B cell (primary cell): Measurements from ENCODE around the gene HOXB3. TPM values are rescaled to one million over a fixed set of nuclear protein-coding genes. Genes with fewer than 3 reads are reported as not detected.

Experiments
- ATAC-seq: fragments of 200-7000 bp; cut with Tn5 transposase; one replicate; pipeline ENCODE4 v1.10.0; 2021; ENCODE audit warnings: low read depth, mild to moderate bottlenecking, moderate number of reproducible peaks, moderate library complexity
- CTCF ChIA-PET: fragments of 350-600 bp; sonication (Branson Sonifier 250); formaldehyde crosslinking; loops from one replicate; lab custom pipeline; 2021; ENCODE audit warnings: antibody characterized with exemption, inconsistent platforms; lab: Charles Lee
- POLR2A ChIA-PET: fragments of 350-600 bp; sonication (Branson Sonifier 250); formaldehyde crosslinking; loops from one replicate; lab custom pipeline; 2021; ENCODE audit warnings: antibody characterized with exemption; lab: Charles Lee
- DNase-seq: peaks from one replicate; pipeline ENCODE4 v3.0.0; 2013
- H2AFZ ChIP-seq: 2 replicates; pipeline ENCODE4 v1.6.1; 2012; ENCODE audit warnings: mild to moderate bottlenecking, low read depth, low read length; ENCODE audit not compliant: insufficient read depth, poor library complexity, severe bottlenecking
- H3K27ac ChIP-seq, 2 donors: 1 replicate in 1 of 2; 2 replicates in 1 of 2; pipeline ENCODE4 v1.5.1; 2012 to 2013; ENCODE audit warnings: low read length in 2 of 2, mild to moderate bottlenecking in 2 of 2, moderate library complexity in 1 of 2
- H3K27me3 ChIP-seq, 4 experiments: fragments of 200-600 bp in 1 of 4; sonication (generic) in 1 of 4; replicated peaks in 1 of 4; 1 replicate in 2 of 4; 2 replicates in 2 of 4; pipeline versions ENCODE4 v1.6.1 to v1.7.0; 2013 to 2016; ENCODE audit warnings: low read length in 3 of 4, mild to moderate bottlenecking in 2 of 4, mixed read lengths in 1 of 4, moderate library complexity in 1 of 4; ENCODE audit not compliant: insufficient read depth in 4 of 4, control insufficient read depth in 3 of 4; ENCODE audit errors: control extremely low read depth in 1 of 4
- H3K36me3 ChIP-seq, 2 experiments: replicated peaks in 1 of 2; 1 replicate in 1 of 2; 2 replicates in 1 of 2; pipeline versions ENCODE4 v1.6.1 to v1.7.1; 2013; ENCODE audit warnings: low read length in 1 of 2; ENCODE audit not compliant: insufficient read depth in 2 of 2, control insufficient read depth in 1 of 2; ENCODE audit errors: control extremely low read depth in 1 of 2, extremely low read depth in 1 of 2
- H3K4me1 ChIP-seq, 2 donors: fragments of 200-600 bp in 1 of 2; sonication (generic) in 1 of 2; 1 replicate in 1 of 2; 2 replicates in 1 of 2; pipeline versions ENCODE4 v1.5.1 to v1.6.1; 2013 to 2017; ENCODE audit warnings: low read length in 2 of 2; ENCODE audit not compliant: control insufficient read depth in 2 of 2, insufficient read depth in 2 of 2
- H3K4me2 ChIP-seq: replicated peaks from 2 replicates; pipeline ENCODE3; 2012; ENCODE audit warnings: mild to moderate bottlenecking, low read depth, low read length; ENCODE audit not compliant: poor library complexity, severe bottlenecking
- H3K4me3 ChIP-seq, 5 experiments: fragments of 200-600 bp in 1 of 5; sonication (generic) in 1 of 5; 1 replicate in 3 of 5; 2 replicates in 2 of 5; pipeline versions ENCODE4 v1.5.1 to v1.7.0; 2011 to 2016; ENCODE audit warnings: low read length in 4 of 5, mild to moderate bottlenecking in 4 of 5, low read depth in 2 of 5, control low read depth in 1 of 5, moderate library complexity in 1 of 5; ENCODE audit not compliant: insufficient read depth in 1 of 5; ENCODE audit errors: control extremely low read depth in 1 of 5, extremely low read depth in 1 of 5
- H3K79me2 ChIP-seq: fragments of 200-600 bp; sonication (generic); one replicate; pipeline ENCODE4 v1.6.0; 2016; ENCODE audit warnings: low read length; ENCODE audit not compliant: control insufficient read depth, insufficient read depth
- H3K9ac ChIP-seq: fragments of 200-600 bp; sonication (generic); 2 replicates; pipeline ENCODE4 v1.6.1; 2017; ENCODE audit warnings: mild to moderate bottlenecking, low read length, moderate library complexity
- H3K9me3 ChIP-seq, 3 donors: one replicate each; pipeline versions ENCODE4 v1.6.1 to v1.7.1; 2013; ENCODE audit warnings: low read length in 2 of 3; ENCODE audit not compliant: control insufficient read depth in 2 of 3, insufficient read depth in 1 of 3; ENCODE audit errors: control extremely low read depth in 1 of 3
- H4K20me1 ChIP-seq: 2 replicates; pipeline ENCODE4 v1.6.0; 2012; ENCODE audit warnings: mild to moderate bottlenecking, low read length; ENCODE audit not compliant: insufficient read depth, control insufficient read depth, poor library complexity, severe bottlenecking
- H3K27ac Mint-ChIP-seq: one replicate; pipeline ENCODE4 v1.8.0; 2021; ENCODE audit warnings: mixed read lengths
- H3K27me3 Mint-ChIP-seq: one replicate; pipeline ENCODE4 v1.8.0; 2021; ENCODE audit warnings: mixed read lengths
- H3K4me1 Mint-ChIP-seq: one replicate; pipeline ENCODE4 v1.8.0; 2021; ENCODE audit warnings: mixed read lengths
- H3K4me3 Mint-ChIP-seq: one replicate; pipeline ENCODE4 v1.8.0; 2021; ENCODE audit warnings: mixed read lengths
- H3K9me3 Mint-ChIP-seq: one replicate; pipeline ENCODE4 v1.8.0; 2022; ENCODE audit warnings: mixed read lengths; ENCODE audit not compliant: insufficient read depth
- EZH2 ChIP-seq: IDR thresholded peaks from 2 replicates; pipeline ENCODE4 v1.6.1; 2012; ENCODE audit warnings: borderline replicate concordance, low read depth, mild to moderate bottlenecking, moderate library complexity, low read length; ENCODE audit not compliant: insufficient read depth, poor library complexity, severe bottlenecking
- WGBS: methylation state at CpG from one replicate; pipeline ENCODE4 v1.1.5; 2013; ENCODE audit warnings: missing lambda C conversion rate; ENCODE audit not compliant: insufficient coverage; 5-methylcytosine and 5-hydroxymethylcytosine counted together
- intact Hi-C: fragments of 100-400 bp; cut with micrococcal nuclease; formaldehyde crosslinking; loops from one replicate; pipeline ENCODE4 v1.10.0; 2022
- polyA plus RNA-seq: library from polyadenylated mRNA; depleted of rRNA; stranded (reverse); fragments of >200 nt; gene quantifications from 2 replicates; pipeline ENCODE4 v1.2.3, GENCODE V29; 2012
- total RNA-seq, 2 donors: library from RNA; stranded (reverse); fragments of 120-200 nt in 1 of 2; gene quantifications; 1 replicate in 1 of 2; 2 replicates in 1 of 2; pipeline versions ENCODE4 v1.2.3 to v1.2.4, GENCODE V29; 2013 to 2022
- TF ChIP-seq, protein P1 (sequence below): fragments of 200-600 bp; IDR thresholded peaks from one replicate; pipeline ENCODE4 v1.8.0; 2022; ENCODE audit warnings: antibody characterized with exemption, mild to moderate bottlenecking

HOXB3 gene
- total and polyA plus RNA-seq, 2 donors (not counting 1 experiment from before 2014, with no cell fraction given), result 3.0 to 4.0 TPM

DNA sequence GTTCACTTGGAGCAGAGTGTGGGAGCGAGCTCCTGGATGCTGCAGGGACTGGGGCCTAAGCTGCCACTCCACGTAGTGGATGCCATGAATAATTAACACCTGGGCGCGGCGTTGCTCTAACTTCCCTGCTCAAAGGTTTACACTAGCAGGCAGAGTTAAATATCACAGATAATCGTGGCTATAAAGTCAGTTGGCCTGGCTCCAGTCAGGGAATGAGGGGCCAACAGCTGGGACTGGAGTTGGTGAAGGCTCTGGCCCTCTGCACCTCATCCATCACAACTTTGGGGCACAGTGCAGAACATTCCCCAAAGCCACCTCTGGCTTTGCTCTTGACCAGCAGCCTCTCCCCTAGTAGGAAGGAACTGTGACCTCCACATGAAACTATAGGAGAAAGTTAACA, 22.8 kb downstream of the HOXB3 start:
- no peak for ATAC-seq
- no peak for DNase-seq
- Mint-ChIP-seq H3K4me3 (no peak overlapping the region), H3K9me3 (no peaks in the 10 kb centered on the region), H3K4me1 (peaks cover 9% of the 10 kb centered on the region), H3K27me3 (peaks cover 20% of the 10 kb centered on the region), H3K27ac (no peak overlapping the region)
- H3K79me2 ChIP-seq, result no peaks in the 10 kb centered on the region
- intact Hi-C loops, result no loop called here
- H4K20me1 ChIP-seq, result no peaks in the 10 kb centered on the region
- H2AFZ ChIP-seq, result no peak overlapping the region
- H3K27ac ChIP-seq, result no peak overlapping the region
- CTCF ChIA-PET, result no interaction called here
- H3K36me3 ChIP-seq, result no peaks in the 10 kb centered on the region
- POLR2A ChIA-PET, result no interaction called here
- H3K27me3 ChIP-seq, result peaks cover 0 to 71% (median 26%) of the 10 kb centered on the region in 4 experiments
- H3K4me1 ChIP-seq, result peaks cover 5 to 8% of the 10 kb centered on the region in 2 donors
- no peak overlapping the region for H3K9ac ChIP-seq
- H3K4me2 ChIP-seq, result no peak overlapping the region
- no peak overlapping the region for H3K4me3 ChIP-seq
- WGBS, result 82% methylated on average over 6 of the region's 6 CpGs
- H3K9me3 ChIP-seq, result peaks cover 0 to 6% (median 0%) of the 10 kb centered on the region in 3 donors
- TF ChIP-seq, protein P1, sequence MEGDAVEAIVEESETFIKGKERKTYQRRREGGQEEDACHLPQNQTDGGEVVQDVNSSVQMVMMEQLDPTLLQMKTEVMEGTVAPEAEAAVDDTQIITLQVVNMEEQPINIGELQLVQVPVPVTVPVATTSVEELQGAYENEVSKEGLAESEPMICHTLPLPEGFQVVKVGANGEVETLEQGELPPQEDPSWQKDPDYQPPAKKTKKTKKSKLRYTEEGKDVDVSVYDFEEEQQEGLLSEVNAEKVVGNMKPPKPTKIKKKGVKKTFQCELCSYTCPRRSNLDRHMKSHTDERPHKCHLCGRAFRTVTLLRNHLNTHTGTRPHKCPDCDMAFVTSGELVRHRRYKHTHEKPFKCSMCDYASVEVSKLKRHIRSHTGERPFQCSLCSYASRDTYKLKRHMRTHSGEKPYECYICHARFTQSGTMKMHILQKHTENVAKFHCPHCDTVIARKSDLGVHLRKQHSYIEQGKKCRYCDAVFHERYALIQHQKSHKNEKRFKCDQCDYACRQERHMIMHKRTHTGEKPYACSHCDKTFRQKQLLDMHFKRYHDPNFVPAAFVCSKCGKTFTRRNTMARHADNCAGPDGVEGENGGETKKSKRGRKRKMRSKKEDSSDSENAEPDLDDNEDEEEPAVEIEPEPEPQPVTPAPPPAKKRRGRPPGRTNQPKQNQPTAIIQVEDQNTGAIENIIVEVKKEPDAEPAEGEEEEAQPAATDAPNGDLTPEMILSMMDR, result no peak
- no peak for TF ChIP-seq EZH2

DNA sequence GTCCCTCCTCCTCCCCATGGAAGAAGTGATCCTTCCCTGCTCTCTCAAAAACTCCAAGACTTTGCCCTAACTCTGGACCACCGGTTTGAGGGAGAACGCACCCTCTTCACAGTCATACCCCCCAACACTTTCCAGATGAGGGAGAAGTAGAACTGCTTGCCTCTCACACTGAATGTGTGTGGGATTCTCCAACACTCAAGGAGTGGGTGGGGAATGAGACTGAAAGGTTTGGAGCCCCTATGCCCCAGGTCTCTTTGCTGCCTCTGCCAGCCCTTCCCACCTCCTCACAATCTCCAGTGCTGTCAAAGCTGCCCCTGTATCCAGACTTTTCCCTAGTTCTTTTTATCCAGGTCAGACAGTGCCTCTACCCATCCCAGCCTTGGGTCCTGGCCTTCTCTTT, 23.3 kb downstream of the HOXB3 start:
- Histone ChIP-seq H3K4me3 (no peak overlapping the region), H3K27me3 (peaks cover 0 to 71% (median 26%) of the 10 kb centered on the region in 4 experiments), H3K9ac (no peak overlapping the region), H3K36me3 (no peaks in the 10 kb centered on the region), H4K20me1 (no peaks in the 10 kb centered on the region), H2AFZ (no peak overlapping the region), H3K79me2 (no peaks in the 10 kb centered on the region), H3K9me3 (peaks cover 0 to 6% (median 0%) of the 10 kb centered on the region in 3 donors), H3K4me2 (no peak overlapping the region), H3K27ac (no peak overlapping the region), H3K4me1 (peaks cover 5 to 8% of the 10 kb centered on the region in 2 donors)
- intact Hi-C loops, result no loop called here
- H3K4me1 Mint-ChIP-seq, result peaks cover 9% of the 10 kb centered on the region
- H3K9me3 Mint-ChIP-seq, result no peaks in the 10 kb centered on the region
- WGBS, result no CpG with 5 or more reads among the region's 2 CpGs
- no peak overlapping the region for H3K4me3 Mint-ChIP-seq
- no peak for ATAC-seq
- H3K27ac Mint-ChIP-seq, result no peak overlapping the region
- POLR2A ChIA-PET, result no interaction called here
- TF ChIP-seq, protein P1, result no peak
- TF ChIP-seq EZH2, result no peak
- H3K27me3 Mint-ChIP-seq, result peaks cover 20% of the 10 kb centered on the region
- no peak for DNase-seq
- CTCF ChIA-PET, result no interaction called here
